Pons (tissue), 1 donor: ENCODE results near the gene DNMT3A.

Experiments used
- DNase-seq: peaks from one replicate; pipeline ENCODE4 v3.0.0-alpha.2; 2016; ENCODE audit warnings: low spot score

The DNMT3A gene

DNA sequence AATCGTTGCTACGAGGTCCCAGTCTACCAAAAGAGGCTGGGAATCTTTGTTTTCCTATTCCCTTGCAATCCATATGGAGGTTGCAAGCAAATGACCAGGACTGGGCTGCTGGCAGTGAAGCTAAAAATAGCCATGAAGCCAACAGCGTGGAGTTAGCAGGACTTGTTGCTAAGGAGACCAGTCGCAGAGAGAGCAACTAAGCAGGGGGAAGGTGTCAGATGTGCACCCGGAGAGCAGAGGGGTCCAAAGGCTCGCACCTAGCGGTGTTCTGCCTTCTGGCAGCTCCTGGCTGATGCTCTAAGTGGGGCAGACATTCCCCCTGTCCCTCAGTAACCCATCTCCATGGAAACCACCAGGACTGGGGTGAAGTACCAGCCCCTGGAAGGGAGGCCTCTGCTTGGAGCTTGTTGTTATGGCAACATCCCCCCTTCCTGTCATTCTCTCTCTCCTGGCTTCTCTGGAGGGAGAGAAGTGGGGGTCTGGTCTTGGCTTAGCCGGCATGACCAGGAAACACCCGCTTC, 84.6 kb downstream of the DNMT3A start:
- peak; percentile 61 for DNase-seq

DNA sequence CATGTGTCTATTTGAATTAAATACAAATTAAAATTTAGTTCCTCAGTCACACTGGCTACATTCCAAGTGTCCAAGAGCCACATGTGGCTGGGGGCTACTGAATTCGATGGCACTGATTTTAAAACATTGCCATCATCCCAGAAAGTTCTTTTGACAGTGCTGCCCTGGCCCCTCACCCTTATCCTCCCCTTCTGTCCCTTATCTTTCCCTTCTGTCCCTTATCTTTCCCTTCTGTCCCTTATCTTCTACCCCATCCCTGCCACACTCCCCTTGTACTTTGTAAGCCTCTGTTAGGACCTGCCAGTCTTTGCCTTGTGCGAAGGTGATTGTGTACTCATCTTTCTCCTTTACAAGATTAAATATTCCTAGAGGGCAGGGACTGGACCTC, 85.2 kb downstream of the DNMT3A start:
- no peak for DNase-seq

DNA sequence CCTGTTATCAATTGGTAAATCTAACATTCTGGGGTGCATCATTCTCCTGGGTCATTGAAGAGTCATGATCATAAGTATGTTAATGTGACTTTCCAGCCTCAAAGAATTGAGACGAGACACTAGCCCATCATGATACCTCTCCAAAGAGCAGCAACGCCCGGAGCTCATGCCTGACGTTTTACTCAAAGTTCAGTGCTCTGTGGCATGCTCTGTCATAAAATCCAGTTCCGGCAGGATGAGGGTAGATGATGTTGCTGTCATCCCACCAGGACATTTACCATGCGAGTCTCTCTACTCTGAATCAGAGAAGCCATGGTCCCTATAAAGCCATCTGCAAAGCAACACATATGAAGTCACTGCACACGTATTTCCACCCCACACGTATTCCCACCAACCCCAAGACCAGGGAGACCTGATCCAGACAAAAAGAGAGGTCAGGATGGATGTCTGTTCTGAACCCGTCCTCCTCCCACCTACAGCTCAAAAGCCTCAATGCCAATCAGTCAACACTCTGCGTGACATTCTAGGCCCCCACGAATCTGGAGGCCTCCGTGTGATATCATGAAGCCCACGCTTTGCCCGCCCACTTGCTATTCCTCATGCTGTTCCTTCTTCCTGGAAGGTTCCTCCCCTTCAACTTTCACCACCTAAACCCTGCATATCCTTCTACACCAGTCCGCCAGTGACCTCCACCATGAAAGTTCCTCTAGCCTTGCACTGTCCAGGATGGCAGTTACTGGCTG, 85.8 kb downstream of the DNMT3A start:
- no peak for DNase-seq

DNA sequence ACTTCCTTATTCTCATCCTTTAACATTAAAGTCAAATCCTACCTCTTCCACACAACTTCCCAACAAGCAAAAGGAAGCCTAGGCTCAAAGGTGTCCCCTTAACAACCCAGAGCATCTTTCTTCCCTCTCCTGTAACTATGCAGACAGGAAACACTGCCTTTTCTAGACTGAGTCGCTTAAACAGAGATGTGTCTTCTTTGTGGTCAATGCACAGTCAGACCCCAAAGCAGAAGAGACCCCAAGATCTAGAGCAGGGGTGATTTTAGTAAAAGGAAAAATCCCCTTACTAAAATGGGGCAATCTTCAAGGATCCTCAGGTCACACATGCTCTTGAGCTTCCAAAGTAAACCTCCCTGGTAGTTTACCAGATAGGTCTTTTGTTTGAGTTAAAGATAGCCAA, 86.8 kb downstream of the DNMT3A start:
- no peak for DNase-seq

DNA sequence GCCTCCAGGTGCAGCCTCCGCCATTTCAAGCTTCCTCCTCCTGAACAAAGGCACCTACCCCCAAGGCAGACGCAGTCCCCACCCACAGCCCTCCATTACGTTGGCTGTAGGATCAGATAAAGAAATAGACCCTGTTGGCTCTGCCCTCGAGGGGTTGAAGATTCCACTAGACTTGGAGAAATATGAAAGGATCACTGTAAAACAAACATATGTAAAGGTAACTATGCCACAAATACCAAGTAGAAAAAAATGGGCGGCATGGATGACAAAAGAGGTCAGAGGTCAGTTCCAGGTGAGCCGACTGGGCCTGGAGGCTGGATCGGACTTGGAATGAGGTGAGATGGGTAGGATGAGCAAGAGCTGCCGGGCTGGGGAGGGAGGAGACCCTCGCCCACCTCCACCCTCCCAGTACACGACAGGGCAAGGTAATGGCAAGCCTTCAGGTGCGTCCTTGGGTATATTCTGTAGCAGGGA, 88.5 kb downstream of the DNMT3A start:
- no peak for DNase-seq

DNA sequence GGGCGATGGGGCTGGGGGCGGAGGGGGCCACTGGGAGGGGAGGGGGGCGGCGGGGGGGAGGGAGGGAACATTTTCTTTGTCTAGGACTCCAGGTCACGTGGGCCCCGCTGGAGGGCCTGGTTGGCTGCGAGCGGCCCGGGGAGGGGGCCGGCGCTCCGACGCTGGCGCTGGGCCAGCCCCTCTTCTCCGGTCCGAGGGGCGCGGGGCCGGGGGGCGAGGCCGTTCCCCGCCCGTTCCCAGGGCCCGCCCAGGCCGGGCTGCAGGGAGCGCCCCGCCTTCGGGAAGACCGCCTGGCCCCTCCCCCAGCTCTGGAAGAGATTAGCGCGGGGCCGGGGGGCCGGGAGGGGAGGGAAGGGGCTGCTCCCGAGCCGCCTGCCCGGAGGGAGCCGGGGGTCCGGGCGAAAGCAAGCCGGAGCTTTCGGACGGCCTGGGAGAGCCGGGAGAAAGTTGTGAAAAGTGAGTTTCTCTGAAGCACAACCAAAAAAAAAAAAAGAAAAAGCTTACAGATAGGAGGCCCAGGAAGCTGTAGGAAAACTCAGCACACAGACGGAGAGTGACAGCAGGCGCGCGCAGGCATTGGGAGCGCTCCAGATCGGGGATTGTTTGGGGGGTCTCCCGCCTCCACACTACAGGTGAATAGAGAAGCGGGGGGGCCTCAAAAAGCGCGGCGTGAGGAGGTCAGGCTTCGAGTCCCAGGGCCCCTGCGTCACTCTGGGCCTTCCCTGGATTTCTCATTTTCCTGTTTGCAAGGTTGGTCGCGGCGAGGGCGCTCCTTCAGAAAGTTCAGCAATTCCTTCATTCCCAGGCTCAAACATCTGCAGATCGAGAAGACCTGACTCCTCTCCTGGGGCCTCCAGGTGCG, 89.2 kb downstream of the DNMT3A start:
- no peak for DNase-seq

DNA sequence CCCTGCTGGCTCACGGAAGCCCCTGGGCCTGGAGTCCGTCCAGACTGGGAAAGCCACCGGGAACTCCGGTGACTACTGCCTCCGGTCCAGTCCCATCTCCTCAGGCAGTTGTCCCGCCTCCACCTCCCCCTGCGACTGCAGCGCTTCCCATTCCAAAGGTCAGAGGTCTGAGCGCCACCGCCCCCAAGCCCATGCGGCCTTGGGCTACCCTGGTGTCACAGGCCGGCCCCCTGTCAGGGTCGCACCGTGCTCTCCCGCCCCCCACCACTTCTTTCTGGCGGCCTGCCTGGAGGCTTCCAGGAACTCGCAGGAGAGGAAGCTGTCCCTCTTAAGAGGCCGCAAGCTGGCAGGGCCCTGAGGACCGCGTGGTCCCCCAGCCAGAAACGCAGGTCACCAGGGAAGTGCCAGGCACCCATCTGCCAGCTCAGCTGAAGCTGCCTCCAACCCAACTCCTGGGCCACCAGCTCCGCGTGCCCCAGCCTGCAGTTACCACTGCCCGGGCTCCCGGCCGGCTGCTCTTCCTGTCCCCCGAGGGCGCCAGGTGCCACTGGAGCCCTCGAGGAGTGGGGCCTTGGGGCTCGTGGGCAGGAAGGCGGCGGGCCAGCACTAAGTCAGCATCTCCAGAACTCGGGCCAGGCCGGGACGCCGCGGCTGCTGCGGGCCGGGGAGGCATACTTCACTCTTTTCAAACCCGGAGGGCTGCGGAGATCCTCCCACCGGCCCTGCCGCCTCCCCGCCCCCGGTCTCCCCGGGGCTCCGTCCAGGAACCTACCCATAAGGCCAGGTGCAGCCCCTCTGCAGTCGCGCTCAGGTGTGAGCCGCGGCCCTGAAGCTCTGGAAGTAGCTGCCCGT, 90.1 kb downstream of the DNMT3A start:
- DNase-seq, result peak; percentile 52

DNA sequence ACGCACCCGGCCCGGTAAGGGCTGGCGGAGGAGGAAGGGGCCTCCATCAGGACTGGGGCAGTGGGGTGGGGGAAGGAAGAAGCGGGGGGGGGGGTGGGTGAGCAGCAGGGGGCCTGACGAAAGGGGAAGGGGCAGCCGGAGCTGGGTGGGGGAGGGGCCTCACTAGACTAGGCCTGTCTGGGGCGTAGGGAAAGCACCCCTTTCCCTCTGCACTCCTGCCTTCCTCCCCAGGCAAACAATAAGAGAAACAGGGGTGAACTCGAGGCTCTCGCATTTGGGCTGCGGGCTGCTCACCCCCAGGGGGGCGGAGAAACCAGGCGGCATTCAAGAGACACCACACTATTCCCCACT, 90.7 kb downstream of the DNMT3A start:
- no peak for DNase-seq

DNA sequence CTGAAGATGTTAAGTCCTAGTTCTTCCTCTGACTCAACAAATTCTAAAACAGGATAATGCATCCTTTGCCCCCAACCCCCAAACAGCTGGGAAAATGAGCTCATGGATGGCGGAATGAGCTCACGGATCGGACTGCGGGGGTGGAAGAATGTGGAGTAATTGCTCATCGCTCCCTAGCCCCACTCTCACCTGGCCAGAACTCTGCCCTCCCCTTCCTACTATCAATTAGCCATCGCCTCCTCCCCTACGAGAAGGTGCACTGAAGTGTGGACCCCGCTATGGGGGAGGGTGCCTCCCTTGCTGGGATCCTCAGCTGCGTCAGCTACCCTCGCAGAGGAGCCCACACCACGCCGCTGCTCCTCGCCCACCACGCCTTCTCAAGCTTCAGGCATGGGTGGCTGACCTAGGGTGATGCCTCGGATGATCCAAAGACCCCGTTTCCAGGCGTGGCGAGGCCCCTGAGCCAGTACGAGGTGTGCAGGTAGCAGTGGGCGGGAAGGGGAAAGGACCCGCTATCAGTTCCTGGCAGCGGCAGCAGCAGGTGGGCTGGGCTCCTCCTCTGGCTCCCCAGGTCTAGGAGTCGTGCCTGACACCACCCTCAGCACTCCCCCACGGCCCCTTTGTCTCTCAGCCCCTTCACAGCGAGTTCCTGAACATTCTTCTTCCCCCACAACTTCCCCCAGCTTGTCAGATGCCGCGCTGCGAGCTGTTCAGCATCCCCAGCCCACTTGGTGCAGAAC, 91.2 kb downstream of the DNMT3A start:
- no peak for DNase-seq

DNA sequence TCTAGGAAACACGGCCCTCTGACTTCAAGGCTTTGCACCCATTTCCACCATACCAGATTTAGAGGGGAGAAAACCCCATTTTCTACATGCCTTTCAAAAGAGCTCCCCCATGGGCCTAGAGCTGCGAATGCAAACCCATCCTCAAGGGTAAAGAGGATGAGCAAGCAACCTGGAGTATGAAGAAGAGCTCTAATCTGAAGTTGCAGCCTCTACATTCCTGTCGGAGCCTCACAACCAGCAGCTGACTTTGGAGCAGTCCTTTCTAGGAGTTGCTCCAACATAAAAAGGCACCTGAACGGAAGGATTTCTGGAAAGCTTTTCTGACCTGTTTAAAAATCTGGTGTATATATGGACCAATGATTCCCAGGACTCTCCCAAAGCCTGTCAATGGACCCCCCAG, 91.9 kb downstream of the DNMT3A start:
- no peak for DNase-seq

DNA sequence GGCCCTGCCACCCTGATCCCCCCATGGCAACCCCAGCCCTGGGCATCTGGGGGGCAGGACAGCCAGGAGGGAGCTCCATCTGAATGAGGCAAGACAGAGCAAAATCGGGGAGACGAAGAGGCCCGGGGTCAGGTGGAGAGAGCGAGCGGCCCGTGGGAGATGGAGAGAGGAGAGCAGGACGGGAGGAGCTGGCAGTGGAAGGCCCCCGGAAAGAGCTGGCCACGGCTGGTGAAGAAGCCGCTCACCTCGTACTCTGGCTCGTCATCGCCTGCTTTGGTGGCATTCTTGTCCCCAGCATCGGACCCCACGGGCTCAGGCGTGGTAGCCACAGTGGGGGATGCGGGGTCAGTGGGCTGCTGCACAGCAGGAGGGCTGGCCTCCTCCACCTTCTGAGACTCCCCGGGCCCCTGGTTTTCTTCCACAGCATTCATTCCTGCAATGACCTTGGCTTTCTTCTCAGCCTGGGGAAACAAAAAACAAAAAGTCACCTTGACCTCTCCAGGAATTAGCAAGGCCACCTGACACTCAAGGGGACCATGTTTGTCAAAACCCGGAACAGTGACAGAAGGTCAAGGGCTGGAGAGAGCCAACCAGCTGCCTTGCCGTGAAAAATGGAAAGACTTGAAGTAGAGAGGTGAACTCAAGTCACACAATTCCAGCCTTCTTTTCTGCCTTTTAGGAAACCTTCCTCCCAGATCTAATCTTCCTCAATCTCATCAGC, 93.8 kb downstream of the DNMT3A start:
- no peak for DNase-seq

DNA sequence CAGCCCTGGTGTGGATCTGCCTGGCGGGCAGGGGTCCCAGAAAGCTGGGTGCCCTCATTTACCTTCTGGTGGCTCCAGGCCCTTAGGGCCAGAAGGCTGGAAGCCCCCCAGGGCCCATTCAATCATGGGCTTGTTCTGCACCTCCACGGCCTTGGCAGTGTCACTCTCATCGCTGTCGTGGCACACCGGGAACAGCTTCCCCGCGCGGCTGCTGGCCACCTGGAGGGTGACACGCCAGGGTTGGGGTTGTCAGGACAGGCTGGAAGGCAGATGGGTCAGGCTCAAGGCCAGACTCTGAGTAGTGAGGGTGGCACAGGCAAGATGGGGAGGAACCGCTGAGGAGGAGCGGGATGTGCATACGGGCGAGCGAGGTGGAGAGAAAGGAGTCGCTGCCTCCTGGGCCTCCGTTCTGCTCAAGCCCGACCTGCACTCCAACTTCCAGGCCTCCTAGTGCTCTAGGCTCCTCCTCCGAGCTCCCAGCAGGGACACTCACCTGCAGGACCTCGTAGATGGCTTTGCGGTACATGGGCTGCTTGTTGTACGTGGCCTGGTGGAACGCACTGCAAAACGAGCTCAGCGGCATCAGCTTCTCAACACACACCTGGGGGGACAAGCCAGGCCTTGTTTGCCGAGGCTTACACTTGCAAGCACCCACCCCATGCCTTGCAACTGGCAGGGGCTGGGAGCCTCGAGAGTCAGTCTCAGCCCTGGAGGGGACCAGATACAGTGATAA, 95.0 kb downstream of the DNMT3A start:
- no peak for DNase-seq

DNA sequence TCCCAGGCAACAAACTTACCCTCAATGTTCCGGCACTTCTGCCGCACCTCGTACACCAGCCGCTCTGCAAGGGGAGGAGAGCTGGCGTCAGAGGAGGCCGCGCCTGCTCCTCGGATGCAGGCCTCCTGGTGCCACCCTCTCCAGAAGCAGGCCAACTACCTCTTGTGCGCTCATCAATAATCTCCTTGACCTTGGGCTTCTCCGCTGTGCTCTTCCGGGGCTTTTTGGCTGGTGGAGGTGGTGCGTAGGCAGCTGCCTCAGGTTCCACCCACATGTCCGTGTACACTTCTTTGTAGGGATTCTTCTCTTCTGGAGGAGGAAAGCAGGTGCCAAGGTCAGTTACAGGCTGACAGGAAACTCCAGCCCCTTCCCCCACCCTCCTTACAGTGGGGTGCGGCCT, 95.7 kb downstream of the DNMT3A start:
- no peak for DNase-seq

DNA sequence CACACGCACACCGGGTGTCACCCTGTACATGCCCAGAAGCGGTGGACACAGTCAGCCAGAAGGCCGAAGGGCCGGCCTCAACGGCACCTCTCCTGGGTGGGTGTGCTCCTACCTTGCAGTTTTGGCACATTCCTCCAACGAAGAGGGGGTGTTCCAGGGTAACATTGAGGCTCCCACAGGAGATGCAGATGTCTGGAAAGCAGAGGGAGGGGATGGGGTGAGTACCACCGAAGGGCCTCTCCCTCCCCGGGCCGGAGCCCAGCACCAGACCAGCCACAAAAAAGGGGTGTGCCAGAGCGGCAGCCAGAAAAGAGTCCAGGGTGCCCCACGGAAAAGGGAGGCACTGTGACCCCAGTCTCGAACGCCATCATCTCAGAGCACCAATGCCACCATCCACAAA, 96.6 kb downstream of the DNMT3A start:
- DNase-seq, result no peak

DNA sequence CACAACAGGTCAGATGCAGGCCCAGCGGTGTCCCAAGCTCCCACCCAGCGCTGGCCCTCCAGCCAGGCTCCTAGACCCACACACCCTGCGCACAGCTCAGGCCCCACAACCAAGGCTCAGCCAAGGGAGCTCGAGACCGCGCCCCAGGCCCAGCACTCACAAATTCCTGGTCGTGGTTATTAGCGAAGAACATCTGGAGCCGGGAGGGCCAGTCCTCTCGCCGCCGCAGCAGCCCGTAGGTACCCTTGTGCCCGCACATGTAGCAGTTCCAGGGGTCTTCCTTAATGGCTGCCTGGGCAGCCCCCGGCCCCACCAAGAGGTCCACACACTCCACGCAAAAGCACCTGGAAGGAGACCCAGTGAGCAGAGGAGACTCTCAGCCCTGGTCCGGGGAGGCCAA, 97.7 kb downstream of the DNMT3A start:
- DNase-seq, result no peak

DNA sequence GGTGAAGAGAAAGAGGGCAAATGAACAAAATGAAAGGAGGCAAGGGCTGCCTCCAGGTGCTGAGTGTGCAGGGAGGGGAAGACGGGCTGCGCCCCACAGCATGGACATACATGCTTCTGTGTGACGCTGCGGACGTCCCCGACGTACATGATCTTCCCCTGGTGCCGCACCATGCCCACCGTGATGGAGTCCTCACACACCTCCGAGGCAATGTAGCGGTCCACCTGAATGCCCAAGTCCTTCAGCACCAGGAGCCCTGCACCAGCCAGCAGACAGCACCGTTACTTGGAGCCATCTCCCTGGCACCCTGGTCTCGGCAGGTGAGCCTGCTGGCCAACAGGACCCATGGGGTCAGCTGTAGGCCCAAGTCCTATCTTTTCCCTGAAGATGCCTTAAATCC, 100.3 kb downstream of the DNMT3A start:
- no peak for DNase-seq

DNA sequence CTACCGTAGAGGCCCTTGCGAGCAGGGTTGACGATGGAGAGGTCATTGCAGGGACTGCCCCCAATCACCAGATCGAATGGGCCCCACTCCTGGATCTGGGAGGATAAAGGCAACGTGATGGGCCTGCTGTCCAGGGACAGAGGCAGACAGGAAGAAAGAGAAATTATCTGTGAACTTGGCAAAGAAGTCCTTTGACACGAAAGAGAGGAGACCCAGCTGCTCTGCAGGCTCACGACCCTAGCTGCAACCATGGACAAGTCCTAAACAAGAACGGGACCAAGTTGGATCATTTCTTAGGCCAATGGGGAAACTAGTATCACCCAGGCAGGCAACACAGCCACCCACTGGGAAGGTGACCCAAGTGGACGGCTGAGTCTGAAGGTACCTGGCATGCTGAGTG, 101.1 kb downstream of the DNMT3A start:
- no peak for DNase-seq

DNA sequence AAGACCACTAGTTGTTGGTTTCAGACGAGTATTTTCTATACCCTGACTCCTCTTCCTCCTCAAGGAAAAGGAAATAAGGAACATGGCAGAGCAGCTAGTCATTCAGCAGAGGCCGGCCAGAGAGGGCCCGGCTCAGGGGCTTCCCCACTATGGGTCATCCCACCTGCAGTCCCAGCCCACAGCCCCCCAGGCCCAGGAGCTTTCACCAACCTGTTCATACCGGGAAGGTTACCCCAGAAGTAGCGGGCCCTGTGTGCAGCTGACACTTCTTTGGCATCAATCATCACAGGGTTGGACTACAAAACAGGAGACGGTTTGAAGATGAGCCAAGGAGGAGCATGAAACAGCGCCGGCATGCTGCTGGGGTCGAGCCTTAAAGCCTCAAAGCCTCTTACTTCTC, 102.8 kb downstream of the DNMT3A start:
- no peak for DNase-seq

DNA sequence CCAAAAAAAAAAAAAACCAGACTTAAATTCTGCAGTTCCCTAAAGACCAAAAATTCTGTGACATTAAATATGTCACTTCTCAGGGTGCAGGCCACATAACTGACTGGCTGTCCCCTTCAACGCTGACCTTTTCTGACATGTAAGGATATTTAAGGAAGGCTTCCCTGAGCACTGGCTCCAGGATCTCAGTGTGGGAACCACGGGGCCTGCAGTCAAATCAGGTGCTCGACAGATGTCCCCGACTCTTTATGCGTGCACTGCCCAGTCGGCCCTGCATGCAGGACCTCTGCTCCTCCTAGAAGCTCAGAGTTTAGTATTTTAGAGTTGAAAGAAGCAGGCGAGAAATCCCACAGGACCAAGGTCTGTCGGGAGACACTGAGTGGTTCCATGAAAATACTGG, 104.0 kb downstream of the DNMT3A start:
- DNase-seq, result no peak

DNA sequence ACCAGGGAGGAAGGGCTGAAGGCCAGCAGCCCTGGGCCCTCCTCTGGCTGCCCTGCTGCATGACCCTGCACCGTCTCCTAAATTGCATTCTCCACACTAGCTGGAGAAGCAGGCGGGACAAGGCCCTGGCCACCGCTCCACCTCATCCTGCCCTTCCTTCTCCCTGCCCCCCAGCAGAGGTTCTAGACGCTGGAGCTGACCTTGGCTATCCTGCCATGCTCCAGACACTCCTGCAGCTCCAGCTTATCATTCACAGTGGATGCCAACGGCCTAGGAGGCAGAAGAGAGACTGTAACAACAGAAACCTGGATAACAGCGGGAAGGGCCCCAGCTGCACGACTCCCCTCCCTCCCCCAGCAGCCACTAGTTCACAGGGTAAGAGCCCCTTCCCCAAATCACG, 105.0 kb downstream of the DNMT3A start:
- DNase-seq, result no peak
